ENCODE data around the gene GBX2. TPM values are rescaled to one million over a fixed set of nuclear protein-coding genes. Genes with fewer than 3 reads are reported as not detected.

Gene GBX2
- total RNA-seq (not detected in 2 replicates), polyA plus RNA-seq (not detected in 2 replicates), polyA minus RNA-seq (not detected in 2 replicates)
- not detected for total RNA-seq (2013)

DNA sequence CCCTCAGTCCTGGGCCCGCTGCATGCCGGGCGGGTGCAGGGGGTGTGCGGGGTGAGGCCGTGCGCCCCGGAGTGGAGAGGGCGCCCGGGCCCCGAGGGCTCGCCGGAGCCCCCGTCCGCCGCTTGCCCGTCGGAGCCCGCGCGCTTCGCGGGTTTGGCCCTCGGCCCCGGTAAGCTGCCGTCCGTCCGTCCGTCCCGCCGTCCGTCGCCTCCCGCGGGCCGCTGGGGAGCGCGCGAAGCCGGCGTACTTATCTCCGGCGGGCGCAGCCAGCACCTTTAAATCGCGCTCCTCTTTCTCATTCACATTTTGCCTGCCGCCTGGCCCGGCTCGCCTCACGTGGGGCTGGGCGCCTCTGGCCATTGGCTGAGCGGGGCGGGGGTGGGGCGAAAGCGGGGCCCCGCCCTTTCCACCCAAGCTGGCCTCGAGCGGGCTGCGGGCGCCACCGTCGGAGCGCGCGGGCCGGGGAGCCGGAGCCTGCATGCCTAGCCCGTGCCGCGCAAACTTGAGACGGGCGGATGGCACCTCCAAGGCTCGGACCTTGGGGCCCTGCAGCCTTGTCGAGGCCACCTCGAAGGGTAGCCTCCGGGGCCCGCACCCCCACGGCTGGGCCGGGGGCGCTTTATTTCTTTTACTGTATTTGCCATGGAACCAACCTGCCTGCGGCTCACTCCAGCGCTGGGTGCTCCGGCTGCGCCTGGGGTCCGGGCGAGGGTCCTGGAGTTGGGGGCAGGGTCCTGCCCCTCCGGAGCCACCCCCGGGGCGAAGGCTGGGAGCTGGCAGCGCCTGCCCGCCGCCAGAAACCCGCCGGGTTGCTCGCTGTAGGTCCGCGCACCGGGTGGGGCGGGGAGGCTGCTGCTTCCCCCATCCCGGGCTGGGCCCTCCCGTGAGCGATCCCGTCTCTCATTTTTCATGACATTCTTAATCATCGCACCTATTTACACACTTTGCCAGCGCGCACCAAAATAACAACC lies at the start of gene GBX2:
Gene GBX2 (minus strand): TSS at position 277 of the 971 bp plus-strand sequence. CDS start 415 bp downstream, outside the sequence.
- Mint-ChIP-seq H3K4me1 (peaks cover 10% of the 10 kb centered on the region), H3K4me3 (no peak within 1 kb of the TSS), H3K9me3 (ENCODE audit: insufficient read depth) (no peaks in the 10 kb centered on the region), H3K27me3 (peaks cover 55% of the 10 kb centered on the region), H3K27ac (no peak within 1 kb of the TSS)
- no peaks in the 10 kb centered on the region for H4K20me1 ChIP-seq (ENCODE audit: control insufficient read depth, insufficient read depth, low read length, poor library complexity, severe bottlenecking)
- 16% methylated on average over 100 of the region's 105 CpGs for WGBS (ENCODE audit: insufficient coverage)
- H3K36me3 ChIP-seq (replicated peaks in 1 of 2; ENCODE audit: control extremely low read depth in 1 of 2, control insufficient read depth in 1 of 2, extremely low read depth in 1 of 2, insufficient read depth in 2 of 2, low read length in 1 of 2) = no peaks in the 10 kb centered on the region
- H3K9ac ChIP-seq (ENCODE audit: low read length) = no peak within 1 kb of the TSS
- ATAC-seq (ENCODE audit: low read depth) (no peak), DNase-seq (no peak)
- peaks cover 0 to 12% of the 10 kb centered on the region in 2 donors for H3K4me1 ChIP-seq (ENCODE audit: control insufficient read depth in 2 of 2, insufficient read depth in 2 of 2, low read length in 2 of 2)
- no peak within 1 kb of the TSS for H3K4me3 ChIP-seq (ENCODE audit: control extremely low read depth in 1 of 5, extremely low read depth in 1 of 5, insufficient read depth in 1 of 5, low read depth in 2 of 5, low read length in 4 of 5)
- intact Hi-C loops (cut with micrococcal nuclease) = no loop called here
- no peak within 1 kb of the TSS for H3K27ac ChIP-seq (ENCODE audit: low read length in 2 of 2)
- H3K9me3 ChIP-seq (ENCODE audit: control extremely low read depth in 1 of 3, control insufficient read depth in 2 of 3, insufficient read depth in 1 of 3, low read length in 2 of 3) = peaks cover 0 to 30% (median 0%) of the 10 kb centered on the region in 3 donors
- peaks cover 0 to 77% (median 40%) of the 10 kb centered on the region in 4 experiments for H3K27me3 ChIP-seq (replicated peaks in 1 of 4; ENCODE audit: control extremely low read depth in 1 of 4, control insufficient read depth in 3 of 4, insufficient read depth in 4 of 4, low read length in 3 of 4)
- H3K79me2 ChIP-seq (ENCODE audit: control insufficient read depth, insufficient read depth, low read length) = no peaks in the 10 kb centered on the region
- TF ChIP-seq, protein P1, sequence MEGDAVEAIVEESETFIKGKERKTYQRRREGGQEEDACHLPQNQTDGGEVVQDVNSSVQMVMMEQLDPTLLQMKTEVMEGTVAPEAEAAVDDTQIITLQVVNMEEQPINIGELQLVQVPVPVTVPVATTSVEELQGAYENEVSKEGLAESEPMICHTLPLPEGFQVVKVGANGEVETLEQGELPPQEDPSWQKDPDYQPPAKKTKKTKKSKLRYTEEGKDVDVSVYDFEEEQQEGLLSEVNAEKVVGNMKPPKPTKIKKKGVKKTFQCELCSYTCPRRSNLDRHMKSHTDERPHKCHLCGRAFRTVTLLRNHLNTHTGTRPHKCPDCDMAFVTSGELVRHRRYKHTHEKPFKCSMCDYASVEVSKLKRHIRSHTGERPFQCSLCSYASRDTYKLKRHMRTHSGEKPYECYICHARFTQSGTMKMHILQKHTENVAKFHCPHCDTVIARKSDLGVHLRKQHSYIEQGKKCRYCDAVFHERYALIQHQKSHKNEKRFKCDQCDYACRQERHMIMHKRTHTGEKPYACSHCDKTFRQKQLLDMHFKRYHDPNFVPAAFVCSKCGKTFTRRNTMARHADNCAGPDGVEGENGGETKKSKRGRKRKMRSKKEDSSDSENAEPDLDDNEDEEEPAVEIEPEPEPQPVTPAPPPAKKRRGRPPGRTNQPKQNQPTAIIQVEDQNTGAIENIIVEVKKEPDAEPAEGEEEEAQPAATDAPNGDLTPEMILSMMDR (IDR thresholded peaks at IDR 0.05) = no peak
- TF ChIP-seq EZH2 (IDR thresholded peaks at IDR 0.05; ENCODE audit: borderline replicate concordance, insufficient read depth, low read depth, low read length, poor library complexity, severe bottlenecking) = no peak
- ChIA-PET POLR2A (no interaction called here), CTCF (no interaction called here)
- H2AFZ ChIP-seq (ENCODE audit: insufficient read depth, low read depth, low read length, poor library complexity, severe bottlenecking) = no peak within 1 kb of the TSS
- H3K4me2 ChIP-seq (replicated peaks; ENCODE audit: low read depth, low read length, poor library complexity, severe bottlenecking) = peak within 1 kb of the TSS; percentile 37

DNA sequence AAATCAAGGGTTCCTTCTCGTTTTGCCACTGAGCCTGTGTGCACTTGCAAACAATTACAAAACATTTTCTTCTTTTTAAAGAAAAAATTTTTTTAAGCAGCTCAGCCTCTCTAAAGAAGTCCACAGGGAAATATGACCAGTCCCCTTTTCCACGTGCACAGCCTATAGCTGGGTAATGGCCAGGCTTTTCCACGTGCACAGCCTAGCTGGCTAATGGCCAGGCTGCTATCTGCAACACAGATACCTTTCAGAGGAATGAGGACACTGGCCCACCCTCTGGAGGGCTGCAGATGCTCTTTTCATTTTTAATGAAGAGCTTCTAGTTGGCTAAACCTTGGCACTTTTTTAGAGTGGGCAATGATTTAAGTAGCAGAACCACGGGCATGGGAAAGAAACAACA lies 49.7 kb upstream of the GBX2 start:
- H2AFZ ChIP-seq (ENCODE audit: insufficient read depth, low read depth, low read length, poor library complexity, severe bottlenecking) = no peak overlapping the region
- H3K9me3 ChIP-seq (ENCODE audit: control extremely low read depth in 1 of 3, control insufficient read depth in 2 of 3, insufficient read depth in 1 of 3, low read length in 2 of 3) = peaks cover 0 to 18% (median 0%) of the 10 kb centered on the region in 3 donors
- Mint-ChIP-seq H3K9me3 (ENCODE audit: insufficient read depth) (no peaks in the 10 kb centered on the region), H3K4me3 (no peak overlapping the region), H3K27ac (no peak overlapping the region), H3K27me3 (peaks cover 17% of the 10 kb centered on the region), H3K4me1 (no peaks in the 10 kb centered on the region)
- POLR2A ChIA-PET = no interaction called here
- no peaks in the 10 kb centered on the region for H3K79me2 ChIP-seq (ENCODE audit: control insufficient read depth, insufficient read depth, low read length)
- H3K4me3 ChIP-seq (ENCODE audit: control extremely low read depth in 1 of 5, extremely low read depth in 1 of 5, insufficient read depth in 1 of 5, low read depth in 2 of 5, low read length in 4 of 5) = no peak overlapping the region
- no peak overlapping the region for H3K27ac ChIP-seq (ENCODE audit: low read length in 2 of 2)
- intact Hi-C loops (cut with micrococcal nuclease) = no loop called here
- no peaks in the 10 kb centered on the region for H3K27me3 ChIP-seq (replicated peaks in 1 of 4; ENCODE audit: control extremely low read depth in 1 of 4, control insufficient read depth in 3 of 4, insufficient read depth in 4 of 4, low read length in 3 of 4)
- H3K4me2 ChIP-seq (replicated peaks; ENCODE audit: low read depth, low read length, poor library complexity, severe bottlenecking) = no peak overlapping the region
- no peak for ATAC-seq (ENCODE audit: low read depth)
- TF ChIP-seq, protein P1 (IDR thresholded peaks at IDR 0.05) = no peak
- no peak for TF ChIP-seq EZH2 (IDR thresholded peaks at IDR 0.05; ENCODE audit: borderline replicate concordance, insufficient read depth, low read depth, low read length, poor library complexity, severe bottlenecking)
- H3K36me3 ChIP-seq (replicated peaks in 1 of 2; ENCODE audit: control extremely low read depth in 1 of 2, control insufficient read depth in 1 of 2, extremely low read depth in 1 of 2, insufficient read depth in 2 of 2, low read length in 1 of 2) = no peaks in the 10 kb centered on the region
- H4K20me1 ChIP-seq (ENCODE audit: control insufficient read depth, insufficient read depth, low read length, poor library complexity, severe bottlenecking) = no peaks in the 10 kb centered on the region
- WGBS (ENCODE audit: insufficient coverage) = 69% methylated on average over 4 of the region's 4 CpGs
- CTCF ChIA-PET = no interaction called here
- no peak for DNase-seq
- H3K4me1 ChIP-seq (ENCODE audit: control insufficient read depth in 2 of 2, insufficient read depth in 2 of 2, low read length in 2 of 2) = no peaks in the 10 kb centered on the region
- no peak overlapping the region for H3K9ac ChIP-seq (ENCODE audit: low read length)

Measured in B cell (primary cell).